ENCODE data around the gene DQX1.

GRCh38 chr2:74551530-74551929 lies 25.5 kb upstream of the DQX1 start:
- TF ChIP-seq CTCF (IDR thresholded peaks at IDR 0.05) (no peak), POLR2A (IDR thresholded peaks at IDR 0.05) (no peak), EP300 (IDR thresholded peaks at IDR 0.05) (no peak), POLR2AphosphoS5 (IDR thresholded peaks at IDR 0.05) (no peak)

Data from suprapubic skin (tissue), 4 donors.